ENCODE results near the gene ZNF33B. TPM values are rescaled to one million over a fixed set of nuclear protein-coding genes. Genes with fewer than 3 reads are reported as not detected.

Gene ZNF33B
- total RNA-seq, 4 donors from 2014 or later, result 8.5 to 14.8 (median 9.3) TPM

GRCh38 chr10:42548254-42548653, 90.1 kb downstream of the ZNF33B start:
- TF ChIP-seq CTCF (IDR thresholded peaks at IDR 0.05; ENCODE audit: low read depth), result no peak

- TF ChIP-seq CTCF (IDR thresholded peaks at IDR 0.05; ENCODE audit: low read depth), result no peak
Observed at GRCh38 chr10:42544945-42545344, 93.4 kb downstream of the ZNF33B start.

- TF ChIP-seq CTCF (IDR thresholded peaks at IDR 0.05; ENCODE audit: low read depth), result no peak
Observed at GRCh38 chr10:42543840-42544372, 94.5 kb downstream of the ZNF33B start.

Small RNA genes within 50 kb of the gene (small RNA-seq; reads per million reads assigned to genes)
- not detected for gene AL022345.1
- not detected for gene AL022345.2
- not detected for gene AL022345.3
- not detected for gene FXYD6P1
- gene RNU6-1170P, result not detected

Other genes with a start within 250 kb of the ZNF33B start
- 10 to 100 TPM; 11.0 to 15.5 (median 13.2) TPM for gene BMS1, start 144.2 kb upstream of the ZNF33B start, total RNA-seq

Measured in subcutaneous adipose tissue (tissue), 4 donors.